Calu3 (cell line): Measurements from ENCODE around the gene NDUFA13. TPM values are rescaled to one million over a fixed set of nuclear protein-coding genes. Genes with fewer than 3 reads are reported as not detected.

ENCODE experiments used
- BruUV-seq: library from RNA; stranded (reverse); fragments of 400-500 nt; replicated peaks from 2 replicates; lab custom pipeline; 2021; lab: Mats Ljungman, UMichigan
- CTCF ChIA-PET: fragments of 300-600 bp; sonication (Branson Sonifier 250); formaldehyde crosslinking; loops from one replicate; lab custom pipeline; 2022; ENCODE audit warnings: antibody characterized with exemption; lab: Charles Lee
- DNase-seq: peaks from one replicate; pipeline ENCODE4 v3.0.0; 2022
- H3K27ac Mint-ChIP-seq: one replicate; pipeline ENCODE4 v1.8.0; 2022; ENCODE audit warnings: mixed read lengths; ENCODE audit not compliant: unreplicated experiment
- H3K27me3 Mint-ChIP-seq: one replicate; pipeline ENCODE4 v1.8.0; 2022; ENCODE audit warnings: mixed read lengths; ENCODE audit not compliant: unreplicated experiment
- H3K36me3 Mint-ChIP-seq: one replicate; pipeline ENCODE4 v1.8.0; 2022; ENCODE audit warnings: mild to moderate bottlenecking, moderate library complexity, mixed read lengths; ENCODE audit not compliant: insufficient read depth, unreplicated experiment
- H3K4me1 Mint-ChIP-seq: one replicate; pipeline ENCODE4 v1.8.0; 2022; ENCODE audit warnings: mild to moderate bottlenecking, low read depth, mixed read lengths; ENCODE audit not compliant: unreplicated experiment
- H3K4me3 Mint-ChIP-seq: one replicate; pipeline ENCODE4 v1.8.0; 2022; ENCODE audit warnings: mild to moderate bottlenecking, low read depth, moderate library complexity, mixed read lengths; ENCODE audit not compliant: unreplicated experiment
- H3K9me3 Mint-ChIP-seq: one replicate; pipeline ENCODE4 v1.8.0; 2022; ENCODE audit warnings: low read depth, mixed read lengths; ENCODE audit not compliant: unreplicated experiment
- CTCF ChIP-seq: fragments of 200-600 bp; IDR thresholded peaks from one replicate; pipeline ENCODE4 v1.8.0; 2022; ENCODE audit warnings: antibody characterized with exemption; ENCODE audit not compliant: unreplicated experiment
- intact Hi-C: fragments of 100-400 bp; cut with micrococcal nuclease; formaldehyde crosslinking; loops from one replicate; pipeline ENCODE4 v1.10.0; 2022; ENCODE audit not compliant: unreplicated experiment
- total RNA-seq: library from RNA; stranded (reverse); gene quantifications from 2 replicates; pipeline ENCODE4 v1.2.3, GENCODE V29; 2022

NDUFA13 gene
- total RNA-seq, 1 experiment from 2014 or later = 191 TPM

DNA sequence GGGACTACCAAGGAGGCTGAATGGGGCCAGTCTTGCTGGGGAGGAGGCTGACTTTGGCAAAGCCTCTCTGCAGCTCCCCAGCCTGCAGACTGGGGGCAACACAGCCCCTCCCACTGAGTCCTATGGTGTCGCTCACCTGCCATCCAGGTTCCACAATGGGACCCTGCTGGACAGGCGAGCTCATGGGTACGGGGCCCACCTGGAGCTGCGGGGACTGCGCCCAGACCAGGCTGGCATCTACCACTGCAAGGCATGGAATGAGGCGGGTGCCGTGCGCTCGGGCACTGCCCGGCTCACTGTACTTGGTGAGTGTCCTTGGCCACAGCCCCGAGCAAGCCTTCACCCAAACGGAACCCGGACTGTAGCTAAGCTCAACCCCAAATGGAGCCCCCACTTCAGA is 27.1 kb downstream of the NDUFA13 start:
- H3K4me3 Mint-ChIP-seq = no peak overlapping the region
- TF ChIP-seq CTCF = no peak
- H3K27me3 Mint-ChIP-seq = peaks cover 12% of the 10 kb centered on the region
- no peaks in the 10 kb centered on the region for H3K4me1 Mint-ChIP-seq
- no TSS peak for BruUV-seq
- H3K27ac Mint-ChIP-seq = no peak overlapping the region
- no peaks in the 10 kb centered on the region for H3K36me3 Mint-ChIP-seq
- DNase-seq = no peak
- CTCF ChIA-PET = interaction anchor here (0.6 kb wide), 1 partner anchor 10 kb away, joined by 3 read pairs; no protein-coding TSS in a partner anchor
- no peaks in the 10 kb centered on the region for H3K9me3 Mint-ChIP-seq
- intact Hi-C loops = no loop called here

DNA sequence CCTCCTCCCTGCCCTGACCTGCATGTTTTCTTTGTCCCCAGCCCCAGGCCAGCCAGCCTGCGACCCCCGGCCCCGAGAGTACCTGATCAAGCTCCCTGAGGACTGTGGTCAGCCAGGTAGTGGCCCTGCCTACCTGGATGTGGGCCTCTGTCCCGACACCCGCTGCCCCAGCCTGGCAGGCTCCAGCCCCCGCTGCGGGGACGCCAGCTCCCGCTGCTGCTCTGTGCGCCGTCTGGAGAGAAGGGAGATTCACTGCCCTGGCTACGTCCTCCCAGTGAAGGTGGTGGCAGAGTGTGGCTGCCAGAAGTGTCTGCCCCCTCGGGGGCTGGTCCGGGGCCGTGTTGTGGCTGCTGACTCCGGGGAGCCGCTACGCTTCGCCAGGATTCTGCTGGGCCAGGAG is 27.6 kb downstream of the NDUFA13 start:
- TF ChIP-seq CTCF = no peak
- H3K9me3 Mint-ChIP-seq = no peaks in the 10 kb centered on the region
- intact Hi-C loops = no loop called here

GRCh38 chr19:19544257-19544953 is 28.4 kb downstream of the NDUFA13 start:
- intact Hi-C loops = no loop called here

More for the DNA sequence above, 27.6 kb downstream of the NDUFA13 start:
- Mint-ChIP-seq H3K27me3 (peaks cover 9% of the 10 kb centered on the region), H3K36me3 (no peaks in the 10 kb centered on the region), H3K4me3 (no peak overlapping the region), H3K4me1 (no peaks in the 10 kb centered on the region), H3K27ac (no peak overlapping the region)
- CTCF ChIA-PET = interaction anchor here (0.6 kb wide), 1 partner anchor 9 kb away, joined by 3 read pairs; no protein-coding TSS in a partner anchor
- no TSS peak for BruUV-seq
- DNase-seq = no peak

GRCh38 chr19:19544954-19545591 is 29.0 kb downstream of the NDUFA13 start:
- Mint-ChIP-seq H3K4me3 (no peak overlapping the region), H3K4me1 (no peaks in the 10 kb centered on the region), H3K36me3 (no peaks in the 10 kb centered on the region), H3K27ac (no peak overlapping the region), H3K9me3 (no peaks in the 10 kb centered on the region), H3K27me3 (peaks cover 14% of the 10 kb centered on the region)
- TF ChIP-seq CTCF = no peak
- DNase-seq = no peak
- BruUV-seq = no TSS peak
- intact Hi-C loops = no loop called here
- CTCF ChIA-PET = no interaction called here

More at GRCh38 chr19:19544257-19544953, 28.4 kb downstream of the NDUFA13 start:
- TF ChIP-seq CTCF = no peak
- no peak for DNase-seq
- Mint-ChIP-seq H3K36me3 (no peaks in the 10 kb centered on the region), H3K27ac (no peak overlapping the region), H3K4me1 (no peaks in the 10 kb centered on the region), H3K9me3 (no peaks in the 10 kb centered on the region), H3K4me3 (no peak overlapping the region), H3K27me3 (peaks cover 11% of the 10 kb centered on the region)
- CTCF ChIA-PET = no interaction called here
- no TSS peak for BruUV-seq
